ENCODE measurements around the gene C1orf35.

The C1orf35 gene

GRCh38 chr1:228066416-228066815, 36.7 kb downstream of the C1orf35 start:
- in situ Hi-C loops (cut with MboI; ENCODE audit: low sequenced_read_pairs): no loop called here

GRCh38 chr1:228065543-228066347, 37.4 kb downstream of the C1orf35 start:
- in situ Hi-C loops (cut with MboI; ENCODE audit: low sequenced_read_pairs): no loop called here

- in situ Hi-C loops (cut with MboI; ENCODE audit: low sequenced_read_pairs): no loop called here
Observed at GRCh38 chr1:228064741-228065542, 38.2 kb downstream of the C1orf35 start.

GRCh38 chr1:228064296-228064695, 38.8 kb downstream of the C1orf35 start:
- in situ Hi-C loops (cut with MboI; ENCODE audit: low sequenced_read_pairs): no loop called here

GRCh38 chr1:228063251-228064191, 39.6 kb downstream of the C1orf35 start:
- in situ Hi-C loops (cut with MboI; ENCODE audit: low sequenced_read_pairs): no loop called here

- in situ Hi-C loops (cut with MboI; ENCODE audit: low sequenced_read_pairs): no loop called here
Observed at GRCh38 chr1:228062812-228063211, 40.3 kb downstream of the C1orf35 start.

- in situ Hi-C loops (cut with MboI; ENCODE audit: low sequenced_read_pairs): no loop called here
Observed at GRCh38 chr1:228062085-228062791, 40.9 kb downstream of the C1orf35 start.

- in situ Hi-C loops (cut with MboI; ENCODE audit: low sequenced_read_pairs): no loop called here
Observed at GRCh38 chr1:228061411-228062084, 41.6 kb downstream of the C1orf35 start.

- in situ Hi-C loops (cut with MboI; ENCODE audit: low sequenced_read_pairs): no loop called here
Observed at GRCh38 chr1:228060458-228061190, 42.5 kb downstream of the C1orf35 start.

- in situ Hi-C loops (cut with MboI; ENCODE audit: low sequenced_read_pairs): no loop called here
Observed at GRCh38 chr1:228059634-228060457, 43.3 kb downstream of the C1orf35 start.

- in situ Hi-C loops (cut with MboI; ENCODE audit: low sequenced_read_pairs): no loop called here
Observed at GRCh38 chr1:228058949-228059633, 44.0 kb downstream of the C1orf35 start.

GRCh38 chr1:228058172-228058948, 44.8 kb downstream of the C1orf35 start:
- in situ Hi-C loops (cut with MboI; ENCODE audit: low sequenced_read_pairs): no loop called here
